22Rv1 (cell line): ENCODE measurements around the gene SLC45A1.

ENCODE experiments used
- ZFX ChIP-seq: fragments of 450-650 bp; IDR thresholded peaks from 2 replicates; pipeline ENCODE4 v1.6.1; 2017; ENCODE audit warnings: antibody characterized with exemption, borderline replicate concordance
- TF ChIP-seq, protein P1 (sequence below): fragments of 450-650 bp; IDR thresholded peaks from 2 replicates; pipeline ENCODE4 v1.5.1; 2017; ENCODE audit warnings: mild to moderate bottlenecking

DNA sequence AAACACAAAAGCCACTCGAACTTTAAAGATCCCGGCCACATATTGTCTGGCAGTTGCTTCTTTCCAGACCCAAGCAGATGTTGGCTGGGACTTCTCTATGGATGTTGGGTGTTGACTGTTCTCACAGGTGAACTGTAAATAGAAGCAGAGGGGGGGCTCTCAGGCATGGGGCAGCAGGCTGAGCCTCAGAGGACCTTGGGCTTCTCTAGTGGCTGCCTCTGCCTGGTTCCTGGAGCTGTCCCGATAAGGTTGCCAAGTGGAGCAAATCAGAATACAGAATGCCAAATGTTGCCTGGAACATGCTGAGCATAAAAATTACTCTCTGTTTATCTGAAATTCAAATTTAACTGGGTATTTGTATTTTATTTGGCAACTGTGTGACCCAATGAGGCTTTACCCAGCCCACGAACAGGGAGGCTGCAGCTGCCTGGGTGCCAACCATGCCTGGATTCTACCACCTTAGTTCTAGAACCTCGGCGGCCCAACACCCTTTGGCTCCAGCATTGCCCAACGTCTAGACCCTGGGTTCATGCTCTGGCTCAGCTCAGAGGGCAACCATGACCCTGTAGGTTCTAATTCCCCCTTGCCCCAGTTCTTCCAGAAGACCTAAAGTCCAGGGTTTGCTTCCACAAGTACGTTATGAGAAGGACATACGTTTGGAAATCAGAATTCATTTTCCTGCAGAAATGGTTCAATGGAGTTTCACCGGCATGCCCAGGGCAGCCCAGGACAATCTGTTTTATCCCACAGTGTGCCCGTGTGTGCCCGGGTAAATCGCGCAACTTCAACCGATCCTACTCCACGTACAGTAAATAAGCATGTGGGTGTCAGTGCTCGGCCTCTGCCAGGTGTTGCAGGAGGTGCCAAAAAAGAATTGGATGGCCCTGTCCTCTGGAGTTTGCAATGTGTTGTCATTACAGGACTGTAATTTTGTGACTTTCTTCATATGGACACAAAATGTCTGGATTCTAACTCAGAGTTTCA, 5.4 kb upstream of the SLC45A1 start:
- TF ChIP-seq, protein P1, sequence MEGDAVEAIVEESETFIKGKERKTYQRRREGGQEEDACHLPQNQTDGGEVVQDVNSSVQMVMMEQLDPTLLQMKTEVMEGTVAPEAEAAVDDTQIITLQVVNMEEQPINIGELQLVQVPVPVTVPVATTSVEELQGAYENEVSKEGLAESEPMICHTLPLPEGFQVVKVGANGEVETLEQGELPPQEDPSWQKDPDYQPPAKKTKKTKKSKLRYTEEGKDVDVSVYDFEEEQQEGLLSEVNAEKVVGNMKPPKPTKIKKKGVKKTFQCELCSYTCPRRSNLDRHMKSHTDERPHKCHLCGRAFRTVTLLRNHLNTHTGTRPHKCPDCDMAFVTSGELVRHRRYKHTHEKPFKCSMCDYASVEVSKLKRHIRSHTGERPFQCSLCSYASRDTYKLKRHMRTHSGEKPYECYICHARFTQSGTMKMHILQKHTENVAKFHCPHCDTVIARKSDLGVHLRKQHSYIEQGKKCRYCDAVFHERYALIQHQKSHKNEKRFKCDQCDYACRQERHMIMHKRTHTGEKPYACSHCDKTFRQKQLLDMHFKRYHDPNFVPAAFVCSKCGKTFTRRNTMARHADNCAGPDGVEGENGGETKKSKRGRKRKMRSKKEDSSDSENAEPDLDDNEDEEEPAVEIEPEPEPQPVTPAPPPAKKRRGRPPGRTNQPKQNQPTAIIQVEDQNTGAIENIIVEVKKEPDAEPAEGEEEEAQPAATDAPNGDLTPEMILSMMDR: no peak
- TF ChIP-seq ZFX: no peak
